ENCODE data around the gene CYTIP.

The CYTIP gene

DNA sequence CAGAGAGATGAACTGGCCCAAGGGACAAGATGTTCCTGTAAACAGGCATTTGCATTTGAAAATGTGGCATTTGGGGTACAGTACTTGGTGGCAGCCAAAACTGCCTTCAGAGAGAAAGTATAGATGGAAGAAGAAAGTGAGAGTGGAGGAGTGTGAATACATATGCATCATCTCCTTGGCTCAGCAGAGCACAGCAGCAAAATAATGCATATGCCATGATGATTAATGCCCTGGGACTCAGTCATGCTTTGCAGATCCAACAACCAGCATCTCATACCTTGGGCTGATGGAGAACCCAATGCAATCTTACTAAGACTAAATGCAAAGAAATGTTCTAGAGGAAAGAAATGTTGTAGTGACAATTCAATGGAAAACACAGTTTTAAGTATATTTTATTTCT, 29.7 kb upstream of the CYTIP start:
- Mint-ChIP-seq H3K27ac (no peak overlapping the region), H3K27me3 (no peaks in the 10 kb centered on the region), H3K4me3 (no peak overlapping the region), H3K9me3 (no peaks in the 10 kb centered on the region), H3K4me1 (ENCODE audit: low read depth) (peaks cover 11% of the 10 kb centered on the region), H3K36me3 (ENCODE audit: low read depth) (no peaks in the 10 kb centered on the region)
- intact Hi-C loops (cut with micrococcal nuclease), result no loop called here

DNA sequence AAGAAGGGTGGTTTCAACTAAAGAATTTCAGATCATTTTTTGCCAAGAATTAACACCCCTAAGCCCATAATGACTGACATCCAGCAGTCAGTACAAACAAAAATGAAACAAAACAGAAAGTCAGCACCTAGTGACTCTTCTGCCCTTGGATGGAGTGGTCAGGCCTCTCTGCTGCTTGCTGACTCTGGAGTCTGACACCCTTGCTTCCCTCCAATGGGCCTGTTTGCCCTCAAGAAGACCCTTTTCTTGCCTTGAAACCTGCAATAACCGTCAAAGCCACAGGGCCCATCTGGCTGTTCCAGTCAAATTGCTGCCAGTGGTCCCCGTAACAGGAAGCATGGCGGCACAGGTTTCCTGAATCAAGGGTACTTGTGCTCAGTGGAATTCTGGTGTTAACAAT, 27.2 kb upstream of the CYTIP start:
- Mint-ChIP-seq H3K27me3 (no peaks in the 10 kb centered on the region), H3K27ac (peak overlapping the region; percentile 96), H3K4me1 (ENCODE audit: low read depth) (peaks cover 25% of the 10 kb centered on the region), H3K4me3 (no peak overlapping the region), H3K36me3 (ENCODE audit: low read depth) (no peaks in the 10 kb centered on the region), H3K9me3 (no peaks in the 10 kb centered on the region)
- intact Hi-C loops (cut with micrococcal nuclease), result no loop called here

DNA sequence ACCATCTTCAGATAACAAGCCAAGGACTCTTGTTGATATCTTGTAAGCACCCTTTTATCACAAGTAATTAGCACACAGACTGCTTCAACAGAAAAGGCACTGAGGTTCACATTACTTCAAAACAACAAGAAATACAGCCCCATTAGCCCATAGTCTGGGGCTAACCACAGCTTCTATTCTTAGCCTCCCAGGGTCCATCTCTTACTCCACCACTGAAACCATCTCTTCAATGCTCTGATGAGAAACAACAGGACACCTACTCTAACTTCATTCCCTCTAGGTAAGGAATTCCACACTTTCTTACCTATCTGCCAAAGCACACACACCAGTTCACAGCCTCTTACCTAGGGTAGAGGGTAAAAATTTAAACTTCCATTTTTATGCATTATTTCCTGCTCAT, 26.4 kb upstream of the CYTIP start:
- H3K36me3 Mint-ChIP-seq (ENCODE audit: low read depth), result peaks cover 6% of the 10 kb centered on the region
- peaks cover 7% of the 10 kb centered on the region for H3K9me3 Mint-ChIP-seq
- H3K27ac Mint-ChIP-seq, result peak overlapping the region; percentile 96
- intact Hi-C loops (cut with micrococcal nuclease), result no loop called here
- no peaks in the 10 kb centered on the region for H3K27me3 Mint-ChIP-seq
- no peak overlapping the region for H3K4me3 Mint-ChIP-seq
- peaks cover 31% of the 10 kb centered on the region for H3K4me1 Mint-ChIP-seq (ENCODE audit: low read depth)

DNA sequence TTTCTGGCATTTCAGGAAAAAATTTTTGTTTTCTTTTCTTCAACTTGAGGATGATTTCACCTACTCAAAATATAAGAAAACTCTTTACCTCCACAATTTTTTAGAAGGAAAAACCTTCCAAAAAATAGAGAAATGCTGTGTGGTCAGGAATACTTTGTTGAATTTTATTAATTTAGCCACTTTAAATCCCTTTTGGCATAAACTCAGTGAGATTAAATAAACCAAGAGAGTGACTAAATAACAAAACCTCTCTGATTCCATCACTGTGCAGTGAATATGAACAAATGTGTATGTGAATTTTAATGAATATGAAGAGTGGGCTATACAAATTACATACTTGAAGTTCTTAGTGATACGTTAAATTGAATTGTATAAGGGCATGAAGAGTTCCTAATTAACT, 25.8 kb upstream of the CYTIP start:
- Mint-ChIP-seq H3K9me3 (peaks cover 9% of the 10 kb centered on the region), H3K27ac (peak overlapping the region; percentile 96), H3K27me3 (no peaks in the 10 kb centered on the region), H3K4me3 (no peak overlapping the region), H3K36me3 (ENCODE audit: low read depth) (peaks cover 6% of the 10 kb centered on the region), H3K4me1 (ENCODE audit: low read depth) (peaks cover 31% of the 10 kb centered on the region)
- intact Hi-C loops (cut with micrococcal nuclease), result loop anchor here (1.0 kb wide), 3 partner anchors 16 to 48 kb away; no protein-coding TSS in a partner anchor

DNA sequence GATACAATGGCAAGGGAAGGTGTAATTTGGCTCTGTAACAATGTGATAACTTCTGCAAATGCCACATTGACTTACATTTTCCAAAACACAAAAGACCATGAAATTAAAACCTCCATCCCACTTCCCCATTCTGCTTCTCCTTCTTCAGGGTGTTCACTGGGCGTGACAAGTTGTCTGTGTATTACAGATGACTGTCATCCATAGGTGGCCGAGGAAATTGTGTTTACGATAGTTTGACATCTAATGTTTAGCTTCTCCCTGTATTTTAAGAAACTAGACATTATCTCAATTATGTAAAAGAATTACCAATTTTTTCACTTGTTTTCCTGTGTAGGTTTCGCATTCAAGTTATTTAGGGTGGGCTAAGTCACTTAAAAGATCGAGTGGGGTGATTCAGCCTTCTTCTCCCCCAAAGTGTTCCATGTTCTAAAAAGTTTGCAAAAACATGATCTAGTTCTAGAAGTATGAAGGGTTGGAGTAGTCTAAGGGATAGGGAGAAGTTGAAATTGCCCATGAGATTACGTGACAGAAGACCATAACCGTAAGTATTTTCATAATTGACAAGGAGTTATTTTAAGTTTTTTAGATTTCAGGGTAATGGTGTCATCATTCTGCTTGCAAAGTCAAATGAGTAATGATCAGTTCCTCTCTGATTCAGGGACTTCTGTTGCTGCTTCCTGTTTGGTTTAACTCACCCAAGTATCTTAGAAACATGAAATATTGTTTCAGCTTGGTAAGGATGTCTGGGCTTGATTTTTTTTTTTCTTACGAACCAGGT, 25.2 kb upstream of the CYTIP start:
- no peaks in the 10 kb centered on the region for H3K27me3 Mint-ChIP-seq
- H3K4me1 Mint-ChIP-seq (ENCODE audit: low read depth), result peaks cover 37% of the 10 kb centered on the region
- H3K27ac Mint-ChIP-seq, result peak overlapping the region; percentile 96
- H3K9me3 Mint-ChIP-seq, result peaks cover 9% of the 10 kb centered on the region
- intact Hi-C loops (cut with micrococcal nuclease), result loop anchor here (1.0 kb wide), 3 partner anchors 16 to 48 kb away; no protein-coding TSS in a partner anchor
- H3K4me3 Mint-ChIP-seq, result peak overlapping the region; percentile 59
- H3K36me3 Mint-ChIP-seq (ENCODE audit: low read depth), result peaks cover 6% of the 10 kb centered on the region

DNA sequence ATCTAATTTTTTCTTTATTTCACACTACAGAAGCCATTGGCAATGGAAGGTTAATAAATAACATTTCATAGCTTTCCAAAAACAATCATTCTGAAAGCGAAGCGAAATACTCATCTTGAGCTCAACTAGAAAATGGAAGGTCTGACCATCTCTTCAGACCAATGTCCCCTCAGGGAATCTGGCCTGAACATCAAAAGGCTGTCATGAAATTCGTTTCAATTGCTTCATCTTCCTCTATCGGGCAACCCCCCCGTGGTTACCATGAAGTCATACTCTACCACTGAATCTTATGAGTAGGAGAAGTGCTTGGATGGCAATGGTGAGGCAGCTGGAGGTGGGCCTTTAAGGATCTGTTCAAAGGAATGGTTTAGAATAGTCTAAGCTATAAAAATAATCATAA, 22.9 kb upstream of the CYTIP start:
- Mint-ChIP-seq H3K27ac (peak overlapping the region; percentile 13), H3K27me3 (no peaks in the 10 kb centered on the region), H3K4me3 (no peak overlapping the region), H3K9me3 (peaks cover 9% of the 10 kb centered on the region), H3K4me1 (ENCODE audit: low read depth) (peaks cover 55% of the 10 kb centered on the region), H3K36me3 (ENCODE audit: low read depth) (peaks cover 6% of the 10 kb centered on the region)
- intact Hi-C loops (cut with micrococcal nuclease), result no loop called here

DNA sequence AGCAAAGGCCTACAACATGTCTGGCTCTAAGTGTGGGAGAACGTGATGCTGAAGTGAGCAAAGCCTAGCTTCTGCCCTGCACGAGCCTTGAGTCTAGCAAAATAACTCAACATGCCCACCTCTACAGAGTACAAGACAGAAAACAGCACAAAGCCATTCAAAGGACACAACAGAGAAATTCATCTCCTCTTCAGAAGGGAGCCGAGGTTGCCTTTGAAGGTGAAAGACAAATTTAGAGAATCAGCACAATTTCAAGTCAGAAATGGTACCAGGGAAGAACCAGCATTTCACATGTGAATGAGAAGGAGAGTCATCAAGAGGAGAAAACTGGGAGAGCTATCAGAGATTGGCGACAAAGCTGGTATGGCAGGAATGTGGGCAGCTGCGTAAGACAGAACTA, 21.7 kb upstream of the CYTIP start:
- H3K27ac Mint-ChIP-seq, result peak overlapping the region; percentile 35
- peaks cover 53% of the 10 kb centered on the region for H3K4me1 Mint-ChIP-seq (ENCODE audit: low read depth)
- H3K36me3 Mint-ChIP-seq (ENCODE audit: low read depth), result peaks cover 6% of the 10 kb centered on the region
- intact Hi-C loops (cut with micrococcal nuclease), result no loop called here
- H3K9me3 Mint-ChIP-seq, result peaks cover 9% of the 10 kb centered on the region
- no peak overlapping the region for H3K4me3 Mint-ChIP-seq
- no peaks in the 10 kb centered on the region for H3K27me3 Mint-ChIP-seq

DNA sequence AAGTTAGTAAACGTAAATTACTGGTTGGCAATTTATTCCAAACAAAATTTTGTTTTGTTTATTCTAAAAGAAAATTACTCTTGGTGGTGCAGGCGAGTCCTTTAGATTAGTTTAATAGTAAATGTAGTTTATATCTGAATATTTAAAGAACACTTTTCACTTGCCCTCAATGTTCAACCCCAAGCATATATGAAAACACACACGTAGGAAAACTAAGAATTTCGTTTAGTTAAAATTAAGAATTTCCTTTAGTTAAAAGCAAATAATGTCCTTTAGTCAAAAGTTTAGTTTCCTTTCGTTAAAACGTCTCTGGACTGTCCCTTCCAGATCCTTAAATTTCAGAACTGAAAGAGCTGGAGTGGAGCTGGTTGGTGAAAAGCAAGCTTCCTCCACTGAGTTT, 19.1 kb upstream of the CYTIP start:
- Mint-ChIP-seq H3K9me3 (peaks cover 9% of the 10 kb centered on the region), H3K36me3 (ENCODE audit: low read depth) (peaks cover 6% of the 10 kb centered on the region), H3K27ac (peak overlapping the region; percentile 62), H3K27me3 (no peaks in the 10 kb centered on the region), H3K4me3 (no peak overlapping the region), H3K4me1 (ENCODE audit: low read depth) (peaks cover 47% of the 10 kb centered on the region)
- intact Hi-C loops (cut with micrococcal nuclease), result no loop called here

DNA sequence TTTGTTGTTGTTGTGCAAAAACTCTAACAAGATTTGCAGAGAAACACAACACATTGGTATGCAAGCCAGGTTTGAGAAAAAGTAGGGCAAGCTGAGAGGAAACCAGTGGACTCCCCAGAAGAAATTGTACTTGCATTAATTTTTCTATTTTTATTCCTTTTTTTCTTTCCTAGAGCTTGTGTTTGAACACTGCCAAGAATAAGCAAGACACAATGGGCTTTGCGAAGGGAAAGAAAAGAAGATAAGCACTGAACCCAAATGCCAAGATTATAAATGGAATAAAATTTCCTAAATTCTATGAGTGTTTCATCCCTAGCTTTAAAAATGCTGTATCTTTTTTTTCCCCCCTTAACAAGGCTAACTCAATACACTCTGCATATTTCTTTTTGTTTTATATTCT, 17.0 kb upstream of the CYTIP start:
- no peaks in the 10 kb centered on the region for H3K27me3 Mint-ChIP-seq
- H3K36me3 Mint-ChIP-seq (ENCODE audit: low read depth), result peaks cover 6% of the 10 kb centered on the region
- no peak overlapping the region for H3K4me3 Mint-ChIP-seq
- no peak overlapping the region for H3K27ac Mint-ChIP-seq
- intact Hi-C loops (cut with micrococcal nuclease), result no loop called here
- H3K9me3 Mint-ChIP-seq, result peaks cover 7% of the 10 kb centered on the region
- H3K4me1 Mint-ChIP-seq (ENCODE audit: low read depth), result peaks cover 42% of the 10 kb centered on the region

DNA sequence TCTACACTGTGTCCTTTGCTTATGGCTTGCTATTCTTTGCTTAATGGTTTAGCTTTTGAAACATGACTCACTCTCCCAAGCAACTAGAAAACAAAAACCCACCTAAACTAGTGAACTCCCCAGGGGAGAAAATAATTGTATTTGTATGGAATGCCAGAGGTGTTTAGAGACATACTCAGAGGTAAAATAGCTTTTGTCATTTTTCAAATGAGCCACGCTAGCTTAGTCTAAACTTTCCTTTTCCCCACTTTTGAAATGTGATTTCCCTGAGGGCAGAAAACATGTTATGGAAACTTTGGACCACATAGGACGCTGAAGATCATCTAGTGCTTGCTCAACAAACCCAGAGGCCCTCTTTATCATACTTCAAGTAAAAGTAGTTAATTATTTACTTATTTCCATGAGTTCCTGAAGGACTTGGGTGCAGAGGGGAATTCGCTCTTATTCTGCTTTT, 16.5 kb upstream of the CYTIP start:
- no peaks in the 10 kb centered on the region for H3K27me3 Mint-ChIP-seq
- intact Hi-C loops (cut with micrococcal nuclease), result no loop called here
- no peak overlapping the region for H3K27ac Mint-ChIP-seq
- H3K36me3 Mint-ChIP-seq (ENCODE audit: low read depth), result peaks cover 1% of the 10 kb centered on the region
- no peak overlapping the region for H3K4me3 Mint-ChIP-seq
- H3K9me3 Mint-ChIP-seq, result peaks cover 2% of the 10 kb centered on the region
- peaks cover 38% of the 10 kb centered on the region for H3K4me1 Mint-ChIP-seq (ENCODE audit: low read depth)

DNA sequence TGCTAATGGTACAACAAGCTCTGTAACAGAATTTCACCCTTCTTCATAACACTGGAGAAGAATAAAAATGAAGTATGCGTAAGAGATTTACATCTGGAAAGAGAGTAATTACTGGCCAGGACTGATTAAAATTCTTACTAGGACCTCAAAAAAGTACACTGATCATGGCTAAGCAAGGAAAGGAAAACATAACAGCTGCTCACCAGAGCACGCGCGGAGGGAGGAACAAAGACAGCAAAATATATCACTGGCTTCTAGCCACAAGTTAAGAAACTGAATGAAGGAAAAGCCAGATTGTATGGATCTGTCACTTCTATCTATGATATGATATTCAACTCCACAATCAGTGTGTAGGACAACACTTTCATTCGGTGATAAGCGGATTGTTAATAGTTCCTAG, 15.6 kb upstream of the CYTIP start:
- no peak overlapping the region for H3K4me3 Mint-ChIP-seq
- H3K27ac Mint-ChIP-seq, result no peak overlapping the region
- peaks cover 35% of the 10 kb centered on the region for H3K4me1 Mint-ChIP-seq (ENCODE audit: low read depth)
- H3K27me3 Mint-ChIP-seq, result no peaks in the 10 kb centered on the region
- H3K9me3 Mint-ChIP-seq, result no peaks in the 10 kb centered on the region
- H3K36me3 Mint-ChIP-seq (ENCODE audit: low read depth), result no peaks in the 10 kb centered on the region
- intact Hi-C loops (cut with micrococcal nuclease), result no loop called here

DNA sequence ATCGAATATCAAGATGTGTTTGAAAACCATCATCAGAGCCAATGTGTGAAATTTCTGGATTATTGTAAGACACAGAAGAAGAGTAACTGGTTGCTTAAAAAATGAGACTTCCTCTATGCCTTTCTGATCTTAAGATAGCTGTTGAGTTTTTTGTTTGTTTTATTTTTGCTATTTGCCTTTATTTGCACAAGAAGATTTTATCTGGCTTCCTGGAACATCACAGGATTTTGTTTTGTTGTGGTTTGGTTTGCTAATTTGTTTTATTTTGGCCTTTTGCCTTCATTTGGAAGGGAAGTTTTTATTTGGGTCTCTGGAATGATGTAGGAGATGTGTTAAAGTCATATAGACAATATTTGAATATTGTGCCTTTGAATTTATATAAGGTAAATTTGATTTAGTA, 3.9 kb upstream of the CYTIP start:
- intact Hi-C loops (cut with micrococcal nuclease), result no loop called here
- Mint-ChIP-seq H3K27ac (no peak overlapping the region), H3K27me3 (no peaks in the 10 kb centered on the region), H3K36me3 (ENCODE audit: low read depth) (peaks cover 13% of the 10 kb centered on the region), H3K4me1 (ENCODE audit: low read depth) (peaks cover 22% of the 10 kb centered on the region), H3K9me3 (no peaks in the 10 kb centered on the region), H3K4me3 (no peak overlapping the region)

DNA sequence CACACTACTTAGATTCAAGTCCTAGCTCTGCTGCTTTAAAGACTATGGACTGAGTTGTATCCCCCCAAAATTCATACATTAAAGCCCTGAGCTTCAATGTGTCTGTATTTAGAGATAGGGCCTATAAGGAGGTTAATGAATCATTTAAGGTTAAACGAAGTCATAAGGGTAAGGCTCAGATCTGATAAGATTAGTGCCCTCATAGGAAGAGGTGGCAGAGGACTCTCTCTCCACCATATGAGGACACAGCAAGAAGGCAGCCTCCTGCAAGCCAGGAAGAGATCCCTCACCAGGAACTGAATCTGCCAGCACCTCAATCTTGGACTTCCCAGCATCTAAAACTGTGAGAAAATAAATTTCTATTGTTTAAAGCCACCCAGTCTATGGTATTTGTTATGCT, 3.1 kb upstream of the CYTIP start:
- Mint-ChIP-seq H3K9me3 (no peaks in the 10 kb centered on the region), H3K27me3 (no peaks in the 10 kb centered on the region), H3K4me1 (ENCODE audit: low read depth) (peaks cover 18% of the 10 kb centered on the region), H3K27ac (no peak overlapping the region), H3K36me3 (ENCODE audit: low read depth) (peaks cover 20% of the 10 kb centered on the region), H3K4me3 (no peak overlapping the region)
- intact Hi-C loops (cut with micrococcal nuclease), result no loop called here

DNA sequence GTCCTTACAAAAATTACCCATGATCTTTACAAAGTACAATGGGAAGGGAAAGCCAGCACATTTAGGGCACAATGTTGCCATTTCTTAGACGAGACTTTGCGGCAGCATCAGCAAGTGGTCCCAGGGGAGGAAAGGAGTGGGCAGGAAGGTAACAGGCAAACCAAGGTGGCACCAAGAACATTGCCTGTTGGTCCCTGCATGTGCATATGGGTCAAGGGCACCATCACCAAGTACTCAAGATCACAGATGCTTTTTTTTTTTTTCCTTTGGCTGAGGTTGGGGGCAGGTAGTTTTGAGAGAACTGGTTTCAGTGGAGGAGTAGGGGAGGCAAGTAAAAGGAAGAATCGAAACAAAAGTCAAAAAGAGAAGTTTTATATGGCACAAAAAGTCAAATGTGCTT, 752 bp upstream of the CYTIP start:
- Mint-ChIP-seq H3K27ac (peak overlapping the region; percentile 91), H3K36me3 (ENCODE audit: low read depth) (peaks cover 44% of the 10 kb centered on the region), H3K9me3 (no peaks in the 10 kb centered on the region), H3K4me1 (ENCODE audit: low read depth) (peaks cover 38% of the 10 kb centered on the region), H3K4me3 (peak overlapping the region; percentile 84), H3K27me3 (no peaks in the 10 kb centered on the region)
- intact Hi-C loops (cut with micrococcal nuclease), result loop anchor here (1.0 kb wide), 1 partner anchor 9 kb away; no protein-coding TSS in a partner anchor

DNA sequence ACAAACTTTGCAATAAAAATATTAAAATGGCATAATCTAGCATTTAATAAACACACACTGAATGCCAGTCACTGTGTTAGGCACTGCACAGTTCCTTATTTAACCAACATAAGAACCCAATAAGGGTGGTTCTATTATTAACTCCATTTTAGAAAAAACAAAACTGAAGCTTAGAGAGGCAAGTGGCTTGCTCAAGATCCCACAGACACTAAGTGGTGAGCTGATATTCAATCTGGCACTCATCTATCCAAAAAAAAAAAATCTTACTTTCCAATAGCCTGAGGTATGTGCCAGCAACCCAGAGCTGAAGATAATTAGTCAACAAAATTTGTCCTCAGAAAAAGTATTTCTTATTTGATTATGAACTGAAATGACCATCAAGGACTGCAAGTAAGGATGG, 799 bp downstream of the CYTIP start:
- no peaks in the 10 kb centered on the region for H3K27me3 Mint-ChIP-seq
- H3K36me3 Mint-ChIP-seq (ENCODE audit: low read depth), result peaks cover 54% of the 10 kb centered on the region
- peaks cover 50% of the 10 kb centered on the region for H3K4me1 Mint-ChIP-seq (ENCODE audit: low read depth)
- intact Hi-C loops (cut with micrococcal nuclease), result loop anchor here (2.0 kb wide), 1 partner anchor 22 kb away; no protein-coding TSS in a partner anchor
- peak overlapping the region; percentile 84 for H3K4me3 Mint-ChIP-seq
- H3K9me3 Mint-ChIP-seq, result no peaks in the 10 kb centered on the region
- H3K27ac Mint-ChIP-seq, result peak overlapping the region; percentile 91

Measured in dendritic cell treated with granulocyte-macrophage colony-stimulating factor and Interleukin-4, amounts not matched to agents 40 ng/mL and 50 ng/mL, for 4 days (primary cell).